Activated gamma-delta T cell treated with anti-CD3 and anti-CD28 coated beads, Interleukin-2, amount 50 U/mL, for 16 hours (primary cell): ENCODE data around the gene FGGY.
"Not testable (repeated sequence)": the region's sequence is repeated elsewhere in the genome, so short reads cannot be mapped to it uniquely, and the experiment has no call there.

ENCODE experiments used
- DNase-seq: peaks from one replicate; pipeline ENCODE4 v3.0.0-alpha.2; 2020; ENCODE audit warnings: low read depth

FGGY gene

DNA sequence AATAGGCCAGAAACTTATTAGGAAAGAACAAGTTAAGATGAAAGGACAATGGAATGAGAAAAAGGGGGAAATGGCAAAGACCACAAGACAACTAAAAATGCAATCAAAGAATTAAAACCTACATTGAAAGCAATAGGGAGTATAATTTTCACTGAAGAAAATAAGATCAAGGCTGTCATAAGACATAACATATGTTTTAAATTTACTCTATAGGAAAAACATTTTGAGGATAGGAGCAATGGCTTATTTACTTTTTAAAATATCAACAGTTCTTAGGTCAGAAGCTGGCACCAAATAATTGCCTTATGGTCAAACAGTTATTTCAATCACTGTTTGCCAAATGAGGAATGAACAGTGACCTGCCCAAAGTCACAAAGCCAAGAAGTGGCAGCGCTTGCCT, 346.6 kb downstream of the FGGY start:
- DNase-seq = no peak

GRCh38 chr1:59645893-59646292, 349.0 kb downstream of the FGGY start:
- DNase-seq = no peak

GRCh38 chr1:59653142-59653958, 356.5 kb downstream of the FGGY start:
- DNase-seq = not testable (repeated sequence)

GRCh38 chr1:59653968-59654367, 357.1 kb downstream of the FGGY start:
- no peak for DNase-seq

GRCh38 chr1:59657873-59658465, 361.1 kb downstream of the FGGY start:
- no peak for DNase-seq

DNA sequence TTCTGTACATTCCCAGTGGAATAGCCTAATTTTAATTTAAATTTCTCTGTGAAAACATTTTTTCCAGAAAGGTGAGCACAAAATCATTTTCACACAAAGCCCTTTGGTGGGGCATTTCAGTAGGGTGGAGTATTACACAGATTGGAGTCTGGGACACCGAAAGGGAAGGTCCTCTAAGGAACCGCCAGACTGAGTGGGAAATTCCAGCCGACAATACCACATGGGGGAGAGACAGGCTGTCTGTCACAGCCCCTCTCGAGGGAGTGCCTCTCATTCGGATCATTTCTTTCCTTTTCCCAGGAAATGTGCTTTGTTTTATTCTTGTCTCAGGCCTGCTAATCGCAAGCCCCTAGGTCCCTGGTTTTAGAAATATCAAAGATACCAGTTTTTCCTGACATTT, 367.3 kb downstream of the FGGY start:
- no peak for DNase-seq

DNA sequence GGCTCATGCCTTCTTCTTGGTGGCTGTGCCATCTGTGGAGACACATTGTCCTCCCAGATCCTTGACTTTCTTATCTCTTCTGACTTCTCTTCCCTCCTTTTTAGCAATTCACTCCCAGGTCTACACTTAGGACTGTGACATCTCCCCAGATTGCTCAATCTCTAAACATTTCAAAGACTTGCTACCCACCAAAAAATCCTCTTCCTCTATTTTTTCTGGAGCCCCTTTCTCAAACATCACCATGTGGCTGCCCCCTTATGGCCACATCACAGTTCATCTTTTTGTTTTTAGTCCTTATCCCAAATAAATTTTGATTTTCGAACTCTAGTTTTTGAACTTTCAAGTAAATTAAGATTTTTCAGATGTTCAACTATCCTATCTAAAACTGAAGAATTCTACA, 369.2 kb downstream of the FGGY start:
- no peak for DNase-seq

GRCh38 chr1:59667020-59667419, 370.1 kb downstream of the FGGY start:
- DNase-seq = no peak

GRCh38 chr1:59669752-59670312, 372.9 kb downstream of the FGGY start:
- no peak for DNase-seq

DNA sequence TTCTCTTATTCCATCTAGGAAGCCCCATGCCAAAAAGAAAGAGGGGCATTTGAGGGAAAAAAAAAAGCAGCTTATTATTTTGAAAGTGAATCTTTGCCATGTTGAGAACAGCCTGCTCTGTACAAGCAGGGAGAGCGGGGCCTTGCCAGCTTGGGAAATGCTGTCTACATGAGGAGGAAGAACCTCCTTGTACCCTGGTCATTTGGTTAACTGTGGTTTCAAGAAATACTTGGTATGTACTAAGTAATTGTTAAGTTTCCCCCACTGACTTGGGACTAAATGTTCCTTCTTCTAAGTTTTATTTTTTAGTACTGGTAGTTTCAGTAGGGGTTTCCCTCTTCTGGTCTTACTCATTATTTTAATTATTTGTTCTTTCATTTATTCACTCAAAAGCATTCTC, 373.8 kb downstream of the FGGY start:
- DNase-seq = no peak

GRCh38 chr1:59671066-59671952, 374.4 kb downstream of the FGGY start:
- no peak for DNase-seq

- DNase-seq = no peak
Measured at GRCh38 chr1:59671953-59672305, 375.0 kb downstream of the FGGY start.

DNA sequence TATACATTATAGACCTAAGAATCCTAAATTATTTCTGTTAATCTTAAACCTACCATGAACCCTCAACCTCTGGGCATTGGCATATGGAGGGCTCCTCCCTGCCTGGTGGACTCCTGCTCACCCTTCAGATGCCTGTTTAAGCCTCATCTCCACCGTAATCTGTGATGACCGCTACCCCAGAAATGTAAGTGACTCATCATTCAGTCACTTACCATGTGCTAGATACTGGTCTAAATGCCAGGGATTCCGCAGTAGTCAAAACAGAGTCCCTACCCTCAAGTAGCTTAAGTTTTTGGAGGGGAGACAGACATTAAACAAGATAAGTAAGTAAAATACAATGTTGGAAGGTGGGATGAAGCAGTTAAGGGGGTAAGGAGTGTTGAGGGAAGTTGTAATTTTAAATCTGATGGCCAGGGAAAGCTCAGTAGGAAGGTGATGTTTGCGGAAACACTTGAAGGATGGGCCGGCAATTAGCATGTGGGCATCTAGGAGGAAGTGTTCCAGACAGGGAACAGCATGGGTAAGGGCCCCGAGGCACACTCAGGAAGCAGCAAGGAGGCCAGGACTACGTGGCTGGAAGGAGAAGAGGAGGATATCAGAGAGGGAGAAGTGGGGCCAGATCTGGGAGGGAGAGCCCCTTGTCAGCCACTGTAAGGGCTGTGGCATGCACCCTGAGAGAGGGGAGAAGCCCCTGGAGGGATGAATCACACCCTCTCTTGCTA, 376.1 kb downstream of the FGGY start:
- no peak for DNase-seq

DNA sequence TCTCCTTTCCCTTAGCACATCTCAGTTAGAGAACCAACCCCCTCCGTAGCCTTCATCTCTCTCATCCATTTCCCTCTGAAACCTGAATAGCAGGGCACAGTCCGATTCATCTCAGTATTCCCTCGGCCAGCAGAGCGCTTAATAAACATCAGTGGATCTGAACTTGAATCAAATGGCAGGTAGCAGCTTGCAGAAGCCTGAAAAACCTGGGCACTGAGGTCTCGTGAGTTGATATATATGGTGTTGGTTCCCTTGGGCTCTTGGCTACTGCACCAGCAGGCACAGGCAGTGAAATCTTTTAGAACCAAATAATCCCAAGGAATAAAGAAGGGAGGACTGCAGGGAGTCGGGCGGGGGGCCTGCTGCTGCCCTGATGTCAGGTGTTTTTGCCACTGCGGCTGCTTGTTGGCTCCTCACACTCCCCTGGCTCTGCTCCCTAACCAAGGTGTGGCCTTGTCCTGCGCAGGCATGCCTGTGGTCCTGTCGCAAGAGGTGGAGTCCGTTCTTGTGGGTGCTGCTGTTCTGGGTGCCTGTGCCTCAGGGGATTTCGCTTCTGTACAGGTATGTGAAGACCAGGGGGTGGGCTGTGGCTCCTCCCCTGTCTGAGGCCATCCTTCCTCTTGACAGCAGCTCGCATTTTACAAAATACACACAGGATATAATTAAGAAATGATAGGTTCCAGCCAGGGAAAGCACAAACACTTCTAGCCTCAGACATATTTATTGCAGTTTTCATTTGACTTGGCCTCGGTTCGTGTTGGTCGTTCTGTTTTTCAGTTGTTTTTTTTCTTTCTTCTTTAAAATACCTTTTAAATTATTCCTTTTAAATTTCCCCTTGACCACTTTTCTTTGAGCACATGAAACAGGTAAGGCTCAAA, 376.9 kb downstream of the FGGY start:
- no peak for DNase-seq

DNA sequence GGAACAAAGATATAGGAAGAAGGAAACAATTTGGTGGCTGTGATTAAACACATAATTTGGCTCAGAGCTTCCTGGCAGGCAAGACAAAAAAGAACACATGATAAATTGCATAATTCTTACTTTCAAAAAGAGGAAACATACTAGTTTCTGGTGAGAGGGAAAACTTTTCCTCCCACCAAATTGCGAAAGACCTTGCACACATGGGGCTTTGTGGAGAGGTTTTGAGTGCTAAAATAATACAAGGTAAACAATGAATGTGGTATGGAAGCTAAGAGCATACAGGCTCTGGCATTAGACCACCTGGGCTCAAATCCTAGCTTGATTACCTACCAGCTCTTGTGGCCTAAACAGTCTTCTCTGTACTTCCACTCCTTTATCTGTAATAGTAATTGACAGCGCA, 377.7 kb downstream of the FGGY start:
- DNase-seq = no peak

- no peak for DNase-seq
Measured at GRCh38 chr1:59675936-59676335, 379.0 kb downstream of the FGGY start.

GRCh38 chr1:59678040-59678439, 381.1 kb downstream of the FGGY start:
- no peak for DNase-seq

DNA sequence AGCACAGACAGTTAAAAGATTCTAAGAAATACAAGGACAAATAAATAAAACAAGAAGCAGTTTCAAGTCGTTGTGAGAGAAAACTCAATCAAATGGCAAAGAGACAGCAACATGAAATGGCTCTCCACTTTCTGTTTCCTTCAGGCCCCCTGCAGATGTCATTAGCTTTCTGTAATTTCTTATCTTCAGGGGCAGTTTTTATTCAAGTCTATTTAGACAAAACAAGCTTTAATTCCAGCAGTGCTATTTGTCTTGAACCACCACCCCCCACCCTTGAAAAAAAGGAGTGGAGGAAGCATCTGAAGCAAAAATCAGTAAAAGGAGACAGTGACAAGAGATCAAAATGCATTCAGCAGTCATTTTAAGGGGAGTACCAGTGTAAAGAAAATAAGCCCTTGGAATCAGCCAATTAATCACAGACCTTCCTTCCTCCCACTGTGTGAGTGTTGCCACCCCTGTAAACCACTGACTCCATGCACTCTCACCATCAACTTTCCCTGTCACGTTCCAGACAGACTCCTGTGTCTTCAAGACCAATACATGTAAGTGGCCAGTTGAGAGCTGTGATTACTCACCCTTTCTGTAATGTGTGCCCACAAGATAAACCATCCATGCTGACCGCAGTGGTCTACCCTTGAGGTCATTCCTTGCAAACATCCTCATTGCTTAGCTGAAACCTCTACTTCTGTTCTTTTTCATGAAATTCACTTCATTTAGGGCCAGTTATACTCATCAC, 381.8 kb downstream of the FGGY start:
- DNase-seq = no peak

GRCh38 chr1:59680044-59680443, 383.1 kb downstream of the FGGY start:
- no peak for DNase-seq

DNA sequence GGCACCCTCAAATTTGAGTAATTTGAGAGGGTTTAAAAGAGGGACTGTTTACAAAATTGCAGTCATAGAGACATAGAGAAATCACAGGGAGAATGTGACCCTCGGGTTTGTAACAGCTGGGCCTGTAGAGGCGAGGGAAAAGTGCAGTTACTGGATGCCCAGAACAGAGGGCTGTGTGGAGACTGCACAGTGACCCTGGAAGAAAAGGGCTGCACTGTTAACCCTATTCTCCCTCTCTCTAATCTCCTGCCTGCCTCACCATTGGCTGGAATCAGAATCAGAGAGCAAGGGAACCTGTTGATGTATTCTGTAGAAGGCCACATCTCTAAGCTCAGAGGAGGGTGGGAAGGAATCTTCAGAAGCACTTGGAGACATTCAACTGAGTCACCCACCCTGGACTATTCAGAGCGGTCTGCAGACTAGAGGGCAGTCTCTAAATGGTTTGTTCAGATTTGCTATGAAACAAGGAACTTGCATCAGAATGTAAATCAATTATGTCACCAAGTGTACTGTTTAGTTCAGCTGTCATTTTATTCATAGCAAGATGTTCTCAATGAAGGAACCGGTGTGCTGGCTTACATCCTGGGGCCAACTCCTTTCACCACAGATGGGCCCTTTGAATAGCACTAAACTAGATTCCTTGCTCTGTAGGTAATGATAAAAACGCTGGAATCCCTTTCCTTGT, 385.6 kb downstream of the FGGY start:
- no peak for DNase-seq
